ENCODE results near the gene TAF1C.

TAF1C gene

DNA sequence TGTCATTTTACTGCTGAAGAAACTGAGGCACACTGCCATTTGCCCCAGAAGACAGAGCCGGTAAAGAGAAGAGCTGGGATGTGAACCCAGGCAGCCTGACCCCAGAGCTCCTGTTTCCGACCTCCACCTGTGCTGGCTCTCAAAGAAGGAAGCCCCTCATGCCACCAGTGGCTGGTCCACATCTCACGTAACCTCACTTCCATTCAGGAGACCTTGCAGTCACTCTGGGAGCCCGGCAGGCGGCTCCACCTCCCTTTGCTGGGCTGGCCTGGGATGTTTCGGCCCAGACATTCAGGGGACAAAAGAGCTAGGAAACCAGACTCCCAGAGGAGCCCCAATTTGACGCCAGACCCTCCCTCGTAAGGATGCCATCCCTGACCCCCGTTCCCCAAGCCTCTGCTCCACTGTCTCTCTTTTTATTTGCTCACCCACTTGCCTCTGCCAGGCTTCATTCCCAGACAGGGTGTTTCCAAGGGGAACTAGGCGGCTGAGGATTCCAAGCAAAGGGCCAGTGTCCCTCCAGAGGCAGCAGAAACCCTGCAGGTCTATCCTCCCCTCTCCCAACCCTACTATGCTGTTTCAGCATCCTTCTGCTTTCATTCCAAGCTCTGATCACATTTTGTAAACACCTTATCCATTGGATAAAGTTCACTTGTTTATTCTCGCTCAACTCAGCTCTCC is 2.8 kb downstream of the TAF1C start:
- in situ Hi-C loops (cut with HindIII; ENCODE audit: low sequenced_read_pairs), result no loop called here

DNA sequence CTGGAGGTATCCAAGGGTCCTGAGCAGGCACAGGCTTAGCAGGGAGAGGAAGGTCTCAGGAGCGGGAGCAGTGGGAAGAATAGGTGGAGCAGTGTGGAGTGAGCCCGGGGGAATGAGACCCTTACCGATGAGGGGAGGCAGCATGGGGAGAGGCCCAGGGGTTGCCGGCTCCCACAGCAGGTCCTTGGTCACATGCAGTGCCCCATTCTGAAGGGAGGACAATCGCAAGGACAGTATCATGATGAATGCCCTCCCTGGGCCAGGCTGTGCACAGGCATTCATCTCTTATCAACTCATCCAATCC is 3.3 kb downstream of the TAF1C start:
- in situ Hi-C loops (cut with HindIII; ENCODE audit: low sequenced_read_pairs), result no loop called here

DNA sequence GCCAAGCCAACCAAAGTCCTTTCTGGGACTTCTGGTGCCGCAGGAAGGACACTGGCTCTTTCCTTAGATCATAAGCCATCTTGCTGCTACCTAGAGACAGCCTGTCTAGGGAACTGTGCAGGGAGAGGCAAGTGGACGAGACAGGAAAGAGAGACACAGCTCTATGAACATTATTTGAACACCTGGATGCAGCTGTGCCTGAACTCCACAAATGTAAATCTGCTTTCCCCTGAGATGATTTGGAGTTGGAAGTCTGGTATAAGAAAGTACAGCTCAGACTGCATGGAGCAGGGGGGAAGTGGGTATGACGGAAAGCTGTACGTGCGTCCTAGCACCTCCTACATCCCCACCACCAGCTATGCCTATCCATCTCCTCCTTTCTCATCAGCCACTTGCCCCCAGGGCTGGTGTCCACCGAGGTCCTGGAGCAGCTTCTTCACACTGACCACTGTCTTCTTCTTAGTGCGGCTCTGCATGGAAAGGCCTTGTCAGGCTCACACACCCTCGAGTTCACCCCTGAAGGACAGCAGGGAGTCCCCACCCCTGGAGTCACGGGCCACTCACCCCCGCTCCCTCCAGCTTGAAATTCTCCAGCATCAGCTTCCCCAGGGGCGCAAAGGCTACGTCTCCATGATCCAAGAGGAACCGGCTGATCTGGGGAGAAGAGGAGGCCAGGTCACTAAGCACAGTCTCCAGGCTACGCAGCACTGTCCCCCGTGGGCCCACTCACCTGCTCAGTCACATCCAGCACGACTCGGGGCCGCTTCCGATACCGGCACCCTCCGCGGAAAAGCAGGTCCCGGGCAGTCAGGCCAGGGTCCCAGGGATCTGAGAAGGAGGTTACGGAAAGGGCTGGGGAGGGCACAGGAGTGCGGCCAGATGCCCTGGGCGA is 3.9 kb downstream of the TAF1C start:
- in situ Hi-C loops (cut with HindIII; ENCODE audit: low sequenced_read_pairs), result no loop called here

DNA sequence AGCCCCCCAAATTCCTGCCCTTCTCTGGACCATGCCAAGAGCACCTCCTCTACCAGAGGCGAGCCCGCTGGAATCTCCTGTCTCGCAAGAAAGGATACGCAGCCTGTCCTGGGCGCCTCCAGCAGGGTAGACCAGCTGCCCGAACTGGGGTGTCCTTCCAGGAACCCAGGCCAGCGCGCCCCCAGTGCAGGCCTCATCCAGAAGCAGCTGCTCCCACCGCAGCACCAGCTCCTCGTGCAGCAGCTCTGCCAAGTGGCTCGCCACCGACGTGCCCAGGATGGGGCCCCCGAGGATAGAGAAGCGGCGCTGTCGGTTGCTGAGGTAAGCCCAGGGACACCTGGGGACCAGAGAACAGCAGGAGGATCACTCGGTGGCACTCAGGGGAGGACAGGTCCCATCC is 4.8 kb downstream of the TAF1C start:
- in situ Hi-C loops (cut with HindIII; ENCODE audit: low sequenced_read_pairs), result no loop called here

DNA sequence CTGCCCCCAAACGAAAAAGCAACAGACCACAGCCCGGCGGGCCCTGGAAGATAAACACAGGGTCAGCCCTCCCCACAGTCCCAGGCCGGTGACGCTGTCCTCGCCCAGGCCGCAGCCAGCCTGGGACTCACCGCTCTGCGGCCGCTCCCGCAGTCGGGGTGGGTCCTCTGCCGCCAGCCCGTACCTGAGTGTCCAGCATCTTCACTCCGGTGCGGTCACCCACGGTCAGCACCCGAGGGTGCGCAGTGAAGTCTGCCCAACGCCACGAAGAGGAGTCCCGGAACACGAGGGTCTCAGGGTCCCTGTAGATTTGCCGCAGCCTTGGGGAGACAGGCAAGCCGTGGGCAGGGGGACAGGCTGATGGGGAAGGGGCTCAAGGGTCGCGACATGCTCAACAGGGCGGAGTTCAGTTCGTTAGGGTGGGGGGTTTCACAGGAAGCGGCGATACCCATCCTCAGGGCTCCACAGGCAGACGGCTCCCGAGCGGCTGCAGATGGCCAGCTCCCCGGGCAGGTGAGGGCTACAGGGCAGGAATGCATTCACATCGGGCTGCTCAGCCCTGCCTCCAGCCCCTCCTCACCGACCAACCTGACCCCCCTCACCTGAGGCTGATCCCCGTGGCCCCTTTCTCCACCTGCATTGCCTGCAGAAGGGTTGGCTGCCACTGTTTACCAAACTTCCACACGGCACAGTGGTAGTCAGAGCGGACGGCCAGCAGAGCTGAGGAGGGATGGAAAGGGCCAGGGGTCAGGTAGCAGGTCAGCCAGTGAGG is 5.5 kb downstream of the TAF1C start:
- in situ Hi-C loops (cut with HindIII; ENCODE audit: low sequenced_read_pairs), result no loop called here

DNA sequence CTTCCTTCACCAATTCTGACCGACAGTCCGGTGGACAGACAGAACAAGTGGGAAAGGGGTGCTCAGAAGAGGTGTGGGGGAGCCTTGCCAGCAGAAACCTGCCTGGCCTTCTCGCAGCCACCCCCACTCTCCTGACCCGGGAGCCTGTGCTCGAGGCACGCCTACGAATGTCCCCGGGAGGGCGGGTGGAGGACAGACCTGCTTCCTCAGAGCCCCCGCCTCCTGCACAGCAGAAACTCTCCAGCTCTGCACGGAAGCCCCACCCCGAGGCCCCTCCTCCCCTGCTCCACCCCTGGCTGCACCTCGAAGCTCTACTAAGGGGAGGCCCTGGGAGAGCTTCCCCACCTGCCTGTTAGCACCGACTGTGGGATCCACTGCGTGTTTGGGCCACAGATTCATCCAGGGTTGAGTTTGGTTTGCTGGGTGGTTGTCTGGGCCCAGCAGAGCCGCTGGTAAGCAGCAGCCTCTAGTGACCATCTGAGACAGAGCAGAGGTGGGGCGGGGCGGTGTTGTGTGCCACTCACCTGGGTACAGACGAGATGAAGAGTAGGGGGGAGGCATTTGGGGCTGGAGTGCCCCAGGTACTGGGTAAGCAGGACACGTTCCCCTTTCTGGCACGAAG is 6.2 kb downstream of the TAF1C start:
- in situ Hi-C loops (cut with HindIII; ENCODE audit: low sequenced_read_pairs), result no loop called here

DNA sequence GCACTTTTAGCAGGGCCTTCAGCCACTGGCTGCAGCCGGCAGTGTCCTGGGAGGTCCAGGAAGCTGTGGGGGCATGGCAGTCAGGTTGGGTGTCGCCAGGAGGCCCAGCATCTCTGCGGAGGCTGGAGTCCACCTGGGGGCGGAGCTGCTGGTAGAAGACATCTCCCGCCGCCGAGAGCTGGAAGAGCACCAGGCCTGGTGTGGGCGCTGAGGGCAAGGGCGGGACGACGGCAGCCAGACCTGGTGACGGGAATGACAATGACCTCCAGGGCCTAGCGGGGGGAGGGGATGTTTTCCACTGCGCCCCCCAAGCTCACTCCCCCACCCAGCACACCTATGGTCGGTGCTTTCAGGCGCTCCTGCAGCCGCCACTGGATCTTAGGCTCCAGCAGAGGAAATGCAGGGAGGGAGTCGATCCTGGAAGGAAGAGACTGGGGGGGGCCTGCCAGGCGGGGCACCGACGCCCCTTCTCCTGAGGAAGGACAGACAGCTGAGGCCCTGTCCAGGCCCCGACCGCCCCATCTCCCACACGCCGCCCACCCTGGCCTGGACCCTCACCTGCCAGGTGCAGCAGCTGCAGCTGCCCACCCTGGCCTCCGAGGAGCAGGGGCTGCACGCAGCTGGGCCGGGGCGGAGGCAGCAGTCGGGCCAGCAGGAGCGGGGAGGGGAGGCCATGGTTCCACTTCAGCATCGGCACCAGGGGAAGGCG is 7.1 kb downstream of the TAF1C start:
- in situ Hi-C loops (cut with HindIII; ENCODE audit: low sequenced_read_pairs), result no loop called here

DNA sequence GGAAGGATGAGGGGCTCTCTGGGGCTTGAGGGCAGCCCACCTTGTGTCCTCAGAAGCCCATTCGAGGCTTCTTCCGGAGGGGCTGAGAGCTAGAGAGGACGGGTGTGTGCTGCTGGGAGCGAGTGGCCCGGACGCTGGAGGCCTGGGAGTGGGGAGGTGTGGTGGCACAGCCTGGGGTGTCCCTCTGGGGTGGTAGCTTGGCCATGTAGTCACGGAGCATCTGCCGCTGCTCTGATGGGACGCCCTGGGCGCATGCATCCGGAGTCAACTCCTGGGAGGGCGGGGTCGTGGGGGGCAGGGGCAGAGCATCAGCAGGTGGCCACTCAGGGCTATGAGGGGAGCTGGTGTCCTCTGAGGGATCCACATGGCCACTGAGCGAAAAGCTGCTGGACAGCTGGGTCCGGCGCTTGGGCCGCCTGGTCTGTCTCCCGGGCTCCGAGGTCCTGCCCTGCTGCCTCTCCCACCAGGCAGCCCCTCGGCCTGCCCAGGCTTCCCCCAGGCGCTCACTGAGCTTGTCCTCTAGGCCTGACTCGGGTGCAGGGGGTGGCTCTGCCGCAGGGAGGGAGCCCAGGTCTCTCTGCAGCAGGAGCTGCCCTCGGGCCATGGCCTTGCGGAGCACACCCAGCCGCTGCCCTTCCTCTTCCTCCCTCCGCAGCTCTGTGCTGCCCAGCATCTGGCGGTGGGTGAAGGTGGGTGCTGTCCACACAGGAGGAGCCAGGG is 7.8 kb downstream of the TAF1C start:
- in situ Hi-C loops (cut with HindIII; ENCODE audit: low sequenced_read_pairs), result no loop called here

DNA sequence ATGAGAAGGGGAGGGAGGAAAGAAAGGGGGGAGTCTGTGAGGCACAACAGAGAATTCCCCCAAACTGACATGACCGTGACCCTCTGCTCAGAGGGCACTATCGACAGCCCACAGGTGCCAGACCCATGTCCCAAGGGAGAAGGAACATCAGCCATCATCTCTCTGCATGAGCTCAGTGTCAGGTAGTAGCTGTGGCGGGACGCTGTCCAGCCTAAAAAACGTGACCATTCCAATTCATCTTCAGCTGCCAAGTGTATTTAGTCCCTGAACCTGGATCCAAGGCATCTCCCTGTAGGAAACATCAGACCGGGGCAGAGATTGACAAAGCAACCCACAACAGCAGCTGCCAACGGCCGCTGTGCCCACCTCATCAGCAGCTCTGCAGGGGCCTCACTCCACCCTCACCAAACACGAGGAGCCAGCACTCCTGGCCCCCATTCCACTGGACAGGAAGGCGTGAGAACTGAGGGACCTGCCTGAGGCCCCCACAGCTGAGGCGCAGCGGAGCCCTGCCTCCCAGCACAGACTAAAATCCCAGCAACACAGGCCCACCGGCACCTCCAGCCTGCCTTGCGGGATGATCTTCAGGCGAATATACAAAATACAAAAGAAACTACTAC is 8.6 kb downstream of the TAF1C start:
- in situ Hi-C loops (cut with HindIII; ENCODE audit: low sequenced_read_pairs), result no loop called here

DNA sequence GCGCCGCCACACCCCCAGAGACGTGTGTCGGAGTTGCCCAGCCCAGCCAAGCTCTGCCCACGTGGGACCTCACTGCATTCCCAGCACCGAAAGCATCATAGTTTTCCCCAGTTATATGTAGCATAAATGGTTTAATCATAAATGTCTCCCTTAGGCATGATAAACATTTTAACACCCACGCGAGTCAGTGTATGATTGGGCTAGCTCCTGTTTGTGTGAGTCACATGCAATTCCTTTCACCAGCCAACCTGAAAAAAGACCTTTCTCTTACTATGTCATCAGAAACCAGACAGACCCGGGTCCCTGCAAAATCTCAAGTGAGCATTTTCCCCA is 9.2 kb downstream of the TAF1C start:
- in situ Hi-C loops (cut with HindIII; ENCODE audit: low sequenced_read_pairs), result no loop called here

DNA sequence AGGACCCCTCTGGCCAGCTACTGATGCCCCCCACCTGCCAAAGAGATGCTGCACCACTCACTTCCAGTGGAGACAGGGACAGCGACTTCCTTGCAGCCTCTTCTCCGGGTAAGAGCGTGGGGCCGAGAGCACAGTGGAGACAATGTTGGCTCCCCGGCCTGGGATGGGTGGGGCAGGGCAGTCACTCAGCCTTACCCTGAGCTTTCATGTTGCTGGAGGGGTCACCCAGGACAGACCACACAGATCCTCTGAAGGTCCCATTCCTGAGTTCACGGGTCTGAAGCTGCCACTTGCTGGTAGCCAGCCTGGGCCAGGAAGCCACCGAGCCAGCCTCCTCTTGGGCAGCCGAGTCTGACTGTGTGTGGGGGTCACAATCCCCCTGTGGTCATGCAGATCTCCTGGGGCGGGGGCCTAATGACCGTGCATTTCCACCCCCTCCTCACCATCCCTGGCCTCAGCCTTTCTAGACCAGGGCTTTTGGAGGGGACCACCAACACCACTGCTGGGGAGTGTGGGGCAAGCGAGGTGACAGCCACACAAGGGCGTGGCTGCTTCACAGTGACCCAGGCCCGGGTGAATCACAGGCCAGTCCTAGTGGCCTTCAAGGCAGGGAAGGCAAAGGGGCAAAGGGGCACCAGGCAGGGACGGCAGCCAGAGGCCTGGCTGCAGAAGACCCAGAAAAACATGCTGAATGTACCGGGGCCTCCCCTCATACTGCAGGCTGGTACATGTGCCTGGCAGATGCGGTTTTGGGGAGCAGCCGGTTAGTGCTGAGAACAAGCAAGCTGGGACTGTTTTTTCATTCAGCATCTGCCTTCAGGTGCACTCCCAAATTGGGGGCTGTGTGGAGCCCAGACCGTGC is 10.4 kb downstream of the TAF1C start:
- in situ Hi-C loops (cut with HindIII; ENCODE audit: low sequenced_read_pairs), result no loop called here

DNA sequence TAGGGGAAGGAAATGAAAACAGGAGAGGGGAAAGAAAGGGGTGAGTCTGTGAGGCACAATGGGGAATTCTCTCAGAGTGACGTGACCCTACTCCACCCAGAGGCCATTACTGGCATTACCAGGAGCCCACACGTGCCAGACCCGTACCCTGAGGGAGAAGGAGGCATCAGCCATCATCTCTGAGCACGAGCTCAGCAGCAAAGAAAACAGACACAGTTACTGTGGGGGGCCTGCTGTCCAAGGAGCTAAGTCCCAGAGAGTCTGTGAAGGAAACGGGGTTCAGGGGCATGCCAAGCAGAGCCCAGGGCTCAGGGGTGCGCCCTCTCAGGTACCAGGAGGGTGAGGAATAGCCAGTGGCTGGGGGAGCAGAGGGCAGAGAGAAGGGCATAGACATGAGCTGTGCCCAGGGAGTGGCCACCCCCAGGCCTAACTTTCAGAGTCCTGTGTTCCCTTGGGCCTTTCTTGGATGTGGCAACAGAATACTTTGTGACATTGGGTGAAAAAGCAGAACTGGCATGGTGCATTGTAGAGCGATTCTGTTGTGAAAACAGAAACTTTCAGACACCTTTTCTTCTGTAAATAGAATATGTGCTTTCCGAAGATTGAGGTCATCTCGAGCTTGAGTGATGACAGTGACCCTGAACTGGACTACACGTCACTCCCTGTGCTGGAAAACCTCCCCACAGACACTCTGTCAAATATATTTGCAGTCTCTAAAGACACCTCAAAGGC is 11.3 kb downstream of the TAF1C start:
- in situ Hi-C loops (cut with HindIII; ENCODE audit: low sequenced_read_pairs), result no loop called here

DNA sequence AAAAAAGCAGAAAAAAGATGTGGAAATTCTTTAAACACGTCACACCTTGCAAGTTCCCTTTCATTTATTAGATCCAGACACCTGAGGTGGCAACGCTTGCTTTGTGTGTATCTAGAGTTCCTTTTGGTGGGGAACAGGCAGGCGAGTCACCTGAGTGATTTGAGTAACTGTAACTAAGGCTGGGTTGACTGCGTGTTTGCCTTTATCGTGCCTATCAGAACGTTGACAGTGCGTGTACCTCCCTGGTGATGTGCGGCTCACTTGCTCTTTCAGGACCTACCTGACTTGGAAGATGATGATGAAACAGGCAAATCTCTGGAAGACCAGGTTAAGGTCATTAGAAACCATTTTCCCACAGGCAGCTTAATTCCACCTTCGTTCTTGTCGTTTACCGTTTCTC is 12.5 kb downstream of the TAF1C start:
- in situ Hi-C loops (cut with HindIII; ENCODE audit: low sequenced_read_pairs), result no loop called here

DNA sequence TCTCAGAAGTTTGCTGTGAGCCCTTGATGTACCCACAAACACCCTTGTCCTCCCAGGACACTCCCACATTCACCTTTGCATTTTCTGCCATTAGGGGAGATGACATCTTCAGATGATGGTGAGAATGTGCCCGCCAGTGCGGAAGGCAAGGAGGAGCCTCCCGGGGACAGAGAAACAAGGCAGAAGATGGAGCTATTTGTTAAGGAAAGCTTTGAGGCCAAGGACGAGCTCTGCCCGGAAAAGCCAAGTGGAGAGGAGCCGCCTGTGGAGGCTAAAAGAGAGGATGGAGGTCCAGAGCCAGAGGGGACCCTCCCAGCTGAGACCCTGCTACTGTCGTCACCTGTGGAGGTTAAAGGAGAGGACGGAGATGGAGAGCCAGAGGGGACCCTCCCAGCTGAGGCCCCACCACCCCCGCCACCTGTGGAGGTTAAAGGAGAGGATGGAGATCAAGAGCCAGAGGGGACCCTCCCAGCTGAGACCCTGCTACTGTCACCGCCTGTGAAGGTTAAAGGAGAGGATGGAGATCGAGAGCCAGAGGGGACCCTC is 17.0 kb downstream of the TAF1C start:
- in situ Hi-C loops (cut with HindIII; ENCODE audit: low sequenced_read_pairs), result no loop called here

DNA sequence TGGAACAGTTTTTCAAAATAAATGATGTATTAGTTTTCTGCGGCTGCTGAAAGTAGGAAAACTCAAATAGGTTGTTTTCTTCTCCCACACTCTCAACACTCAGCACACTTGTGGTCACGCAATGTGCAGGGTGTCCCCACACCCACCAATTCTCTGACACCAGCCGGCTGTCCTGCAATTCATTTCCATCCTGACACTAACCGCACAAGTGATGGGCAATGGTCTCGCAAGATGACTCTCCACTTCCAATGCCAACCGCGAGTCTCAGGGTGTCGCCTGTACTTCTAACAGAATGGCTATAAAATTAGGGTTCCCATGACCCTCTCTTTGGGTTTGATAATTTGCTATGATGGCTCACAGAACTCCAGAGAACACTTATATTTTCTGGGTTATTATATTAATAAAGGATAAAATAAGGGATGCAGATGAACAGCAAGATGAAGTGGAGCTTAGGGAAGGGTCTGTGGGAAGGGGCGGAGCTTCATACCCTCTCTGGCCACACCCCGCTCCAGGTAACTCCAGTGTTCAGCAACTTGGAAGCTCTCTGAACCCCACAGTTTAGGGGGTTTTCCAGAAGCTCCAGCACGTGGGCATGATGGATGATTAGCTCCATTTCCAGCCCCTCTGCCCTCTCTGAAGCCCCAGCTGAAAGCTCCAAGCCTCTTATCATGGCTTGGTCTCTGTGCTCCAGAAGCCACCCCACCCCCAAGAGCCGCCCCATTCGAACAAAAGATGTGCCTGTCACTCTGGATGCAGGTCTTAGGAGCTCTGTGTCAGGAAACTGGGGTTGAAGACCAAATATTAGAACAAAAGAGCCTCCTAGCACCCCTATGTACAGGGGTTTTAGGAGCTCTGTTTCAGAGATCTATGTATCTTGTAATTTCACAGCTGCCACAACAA is 19.8 kb downstream of the TAF1C start:
- in situ Hi-C loops (cut with HindIII; ENCODE audit: low sequenced_read_pairs), result no loop called here

DNA sequence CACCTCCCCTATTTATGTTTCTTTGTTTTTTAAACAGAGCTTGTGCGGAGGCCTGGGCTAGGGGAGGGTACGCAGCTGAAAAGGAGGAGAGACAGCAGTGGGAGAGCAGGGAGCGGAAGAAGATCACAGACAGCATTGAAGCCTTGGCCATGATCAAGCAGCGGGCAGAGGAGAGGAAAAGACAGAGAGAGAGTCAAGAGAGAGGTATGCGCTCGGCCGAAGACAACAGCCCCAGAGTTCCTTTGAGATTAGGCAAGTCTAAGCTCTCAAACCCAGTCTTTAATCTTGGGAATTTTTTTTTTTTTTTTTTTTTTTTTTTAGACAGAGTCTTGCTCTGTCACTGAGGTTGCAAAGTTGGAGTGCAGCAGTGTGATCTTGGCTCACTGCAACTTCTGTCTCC is 21.1 kb downstream of the TAF1C start:
- in situ Hi-C loops (cut with HindIII; ENCODE audit: low sequenced_read_pairs), result no loop called here

DNA sequence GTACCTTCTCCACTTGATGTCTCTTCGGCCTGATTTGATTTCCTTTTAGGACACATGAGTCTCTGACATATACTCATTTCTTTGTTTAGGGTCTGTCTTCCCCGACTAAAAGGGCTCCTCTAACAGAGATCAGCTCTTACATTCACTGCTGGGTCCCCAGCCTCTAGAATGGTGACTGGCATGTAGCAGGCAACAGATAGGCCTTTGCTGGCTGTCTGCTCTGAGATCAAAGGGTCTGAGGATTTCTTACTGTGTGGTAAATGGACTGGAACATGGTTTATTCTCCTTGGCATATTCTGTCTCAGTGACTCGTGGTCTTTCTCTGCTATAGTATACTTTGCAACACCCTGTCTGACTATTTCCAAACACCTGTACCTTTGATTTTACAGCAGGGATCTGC is 25.1 kb downstream of the TAF1C start:
- in situ Hi-C loops (cut with HindIII; ENCODE audit: low sequenced_read_pairs), result no loop called here
